ENCODE data around the gene CD79B.
"Not testable (repeated sequence)": the region's sequence is repeated elsewhere in the genome, so short reads cannot be mapped to it uniquely, and the experiment has no call there.

The CD79B gene

GRCh38 chr17:63909586-63909985 lies 22.5 kb downstream of the CD79B start:
- not testable (repeated sequence) for FAIRE-seq

- not testable (repeated sequence) for FAIRE-seq
Observed at GRCh38 chr17:63907161-63907778, 24.9 kb downstream of the CD79B start.

GRCh38 chr17:63904796-63905195 lies 27.3 kb downstream of the CD79B start:
- not testable (repeated sequence) for FAIRE-seq

GRCh38 chr17:63903787-63904201 lies 28.3 kb downstream of the CD79B start:
- not testable (repeated sequence) for FAIRE-seq

DNA sequence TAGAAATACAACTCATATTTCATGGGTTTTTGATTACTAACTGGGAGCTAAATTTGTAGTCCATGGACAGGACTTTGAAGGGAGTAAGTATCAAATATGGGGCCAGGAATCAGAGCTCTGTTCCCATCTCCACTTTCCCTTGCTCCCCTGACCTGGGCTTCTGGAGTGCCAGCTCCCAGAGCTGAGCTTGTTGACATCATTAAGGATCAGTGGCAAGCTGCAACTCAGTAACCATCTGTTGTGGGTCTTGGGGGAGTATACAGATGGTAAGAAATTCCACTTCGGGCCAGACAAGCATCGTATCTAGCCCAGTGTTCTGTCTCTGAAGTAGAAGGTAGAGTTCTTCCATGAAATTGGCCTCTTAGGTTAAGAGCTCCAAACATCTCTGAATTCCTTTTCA lies 30.2 kb downstream of the CD79B start:
- not testable (repeated sequence) for FAIRE-seq

- not testable (repeated sequence) for FAIRE-seq
Observed at GRCh38 chr17:63898899-63899798, 33.0 kb downstream of the CD79B start.

GRCh38 chr17:63896524-63897354 lies 35.4 kb downstream of the CD79B start, which contains the start of gene CSH1:
TSS of gene CSH1 (minus strand) at chr17:63896574. CDS start at chr17:63896511, 63 bp downstream.
- not testable (repeated sequence) for FAIRE-seq

- not testable (repeated sequence) for FAIRE-seq
Observed at GRCh38 chr17:63894821-63895220, 37.3 kb downstream of the CD79B start.

DNA sequence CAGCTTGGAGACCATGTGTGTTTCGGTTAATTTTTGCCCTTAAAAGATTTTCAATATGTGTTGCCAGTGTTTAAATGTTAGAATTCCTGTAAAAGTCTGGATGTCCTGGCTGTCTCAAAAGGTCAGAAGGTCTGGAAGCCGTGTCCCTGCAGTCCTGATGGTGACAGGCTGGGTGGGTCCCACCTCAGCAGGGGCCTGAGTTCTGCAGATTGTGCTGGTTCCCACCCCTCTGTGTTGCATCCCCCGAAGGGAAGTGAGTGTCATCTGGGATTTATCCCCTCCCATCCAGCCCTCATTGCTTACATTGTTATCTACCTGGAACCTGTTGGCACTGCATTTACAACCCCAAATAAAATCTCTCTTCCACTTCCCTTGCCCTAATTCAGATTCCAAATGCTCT lies 38.1 kb downstream of the CD79B start:
- not testable (repeated sequence) for FAIRE-seq

GRCh38 chr17:63892316-63893037 lies 39.7 kb downstream of the CD79B start:
- FAIRE-seq = not testable (repeated sequence)

DNA sequence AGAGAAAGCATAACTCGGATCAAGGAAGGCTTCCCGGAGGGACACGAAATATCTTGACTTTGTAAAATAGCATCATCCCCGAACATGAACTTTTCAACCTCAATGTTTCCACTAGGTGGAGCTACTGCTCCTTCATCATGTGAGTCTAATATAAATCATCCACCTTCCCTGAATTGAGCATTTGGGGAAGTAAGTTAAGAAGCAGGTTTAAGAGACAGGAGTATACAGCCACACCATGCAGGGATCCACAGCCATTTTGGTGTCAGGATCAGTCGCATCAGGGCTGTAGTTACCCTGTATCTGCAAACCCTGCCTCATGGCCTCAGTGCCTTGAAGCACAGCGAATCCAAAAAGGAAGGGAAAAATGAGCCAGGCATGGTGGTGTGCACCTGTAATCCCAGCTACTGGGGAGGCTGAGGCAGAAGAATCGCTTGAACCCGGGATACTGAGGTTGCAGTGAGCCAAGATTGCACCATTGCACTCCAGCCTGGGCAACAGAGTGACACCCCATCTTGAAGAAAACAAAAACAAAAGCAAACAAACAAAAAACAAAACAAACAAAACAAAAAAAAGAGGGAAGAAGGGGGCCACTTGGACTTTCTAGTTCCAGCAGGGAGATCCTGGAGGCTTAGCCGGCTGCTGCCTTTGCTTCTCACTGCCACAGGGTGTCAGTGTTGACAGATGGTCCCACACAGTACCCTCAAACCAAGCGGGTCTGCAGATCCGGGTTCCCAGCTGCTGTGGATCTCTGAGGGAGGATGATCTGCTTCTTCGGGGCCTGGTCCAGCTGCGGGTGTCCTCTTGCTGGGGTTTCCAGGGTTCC lies 42.9 kb downstream of the CD79B start:
- peak; percentile 5 for FAIRE-seq

DNA sequence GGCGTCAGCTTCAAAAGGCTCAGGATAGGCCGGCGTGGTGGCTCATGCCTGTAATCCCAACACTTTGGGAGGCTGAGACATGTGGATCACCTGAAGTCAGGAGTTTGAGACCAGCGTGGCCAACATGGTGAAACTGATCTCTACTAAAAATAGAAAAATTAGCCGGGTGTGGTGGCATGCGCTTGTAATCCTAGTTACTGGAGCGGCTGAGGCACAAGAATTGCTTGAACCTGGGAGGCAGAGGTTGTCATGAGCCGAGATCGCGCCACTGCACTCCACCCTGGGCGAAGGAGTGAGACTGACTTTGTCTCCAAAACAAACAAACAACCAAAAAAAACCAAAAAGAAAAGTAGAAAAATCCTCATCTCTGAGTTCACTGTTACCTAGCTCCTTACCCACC lies 47.0 kb downstream of the CD79B start:
- not testable (repeated sequence) for FAIRE-seq

- FAIRE-seq = not testable (repeated sequence)
Observed at GRCh38 chr17:63882626-63883126, 49.5 kb downstream of the CD79B start.

DNA sequence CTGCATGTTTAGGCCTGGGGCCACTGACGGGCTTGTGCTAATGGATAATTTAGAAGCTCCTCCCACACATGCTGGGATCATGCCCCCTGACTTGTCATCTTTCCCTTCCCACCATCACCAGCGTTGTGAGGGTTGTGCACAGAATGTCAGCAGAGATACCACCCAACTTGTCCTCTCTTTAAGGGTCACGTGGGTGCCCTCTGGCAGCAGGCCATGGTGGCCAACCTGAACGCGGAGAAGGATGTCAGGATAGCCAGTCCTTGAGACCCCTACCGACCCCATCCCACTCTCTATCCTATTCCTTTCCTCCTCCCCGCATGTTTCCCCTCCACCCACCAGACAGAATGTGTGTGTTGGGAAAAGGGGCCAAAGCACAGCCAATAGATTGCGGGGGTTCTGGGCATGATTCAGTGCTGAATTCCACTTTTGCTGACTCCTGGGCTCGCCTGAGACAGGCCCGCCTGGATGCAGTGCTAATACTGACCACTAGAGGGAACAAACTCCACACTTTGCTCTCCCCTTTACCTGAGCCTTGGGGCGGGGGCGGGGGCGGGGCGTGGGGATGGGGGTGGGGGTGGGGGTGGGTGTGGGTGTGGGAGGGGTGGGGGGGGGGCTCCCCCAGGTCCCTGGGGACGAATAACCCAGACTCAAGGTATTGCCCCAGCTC lies 50.1 kb downstream of the CD79B start, which contains the start of gene GH2:
GH2 (minus strand) TSS at position 10 of the 667 bp plus-strand sequence. CDS start 143 bp downstream, outside the sequence.
- no peak for FAIRE-seq

DNA sequence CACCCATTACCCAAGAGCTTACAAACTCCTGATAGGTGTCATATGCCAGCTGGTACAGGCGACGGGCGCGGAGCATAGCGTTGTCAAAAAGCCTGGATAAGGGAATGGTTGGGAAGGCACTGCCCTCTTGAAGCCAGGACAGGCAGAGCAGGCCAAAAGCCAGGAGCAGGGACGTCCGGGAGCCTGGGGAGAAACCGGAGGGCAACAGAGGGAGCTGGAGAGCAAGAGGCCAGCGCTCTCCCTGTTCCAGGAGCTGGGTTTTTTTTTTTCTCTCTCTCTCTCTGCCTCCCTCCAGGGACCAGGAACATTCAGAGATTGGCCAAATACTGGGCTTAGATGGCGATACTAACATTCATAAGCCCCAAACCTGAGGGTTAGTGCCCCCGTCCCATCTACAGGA lies 50.8 kb downstream of the CD79B start:
- not testable (repeated sequence) for FAIRE-seq

- FAIRE-seq = no peak
Observed at GRCh38 chr17:63880706-63881105, 51.4 kb downstream of the CD79B start.
